ENCODE data around the gene DGKZ.

- TF ChIP-seq CTCF (conservative IDR thresholded peaks at IDR 0.05) (no peak), ZFX (IDR thresholded peaks at IDR 0.05) (no peak)
These were observed 1.5 kb downstream of the DGKZ start for GRCh38 chr11:46348566-46349401.
